Measurements from ENCODE around the gene CHL1.

DNA sequence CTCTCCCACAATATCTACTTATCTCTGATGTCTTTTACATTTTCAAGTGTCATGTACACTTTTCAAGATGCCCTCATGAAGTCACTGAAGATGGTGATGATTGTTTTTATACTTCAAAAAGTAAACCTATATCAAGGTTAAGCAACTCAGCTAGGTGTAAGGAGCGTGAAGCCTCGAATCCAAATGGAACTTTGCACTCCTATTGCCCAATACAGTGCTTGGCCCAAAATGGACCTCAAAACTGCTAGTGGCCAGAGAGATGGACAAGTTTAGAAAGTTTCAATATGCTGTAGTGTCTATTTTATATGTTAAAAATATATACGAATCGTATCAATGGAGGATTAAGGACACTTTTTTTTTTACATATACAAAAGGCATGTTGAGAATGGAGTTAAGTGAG, 167.7 kb downstream of the CHL1 start:
- TF ChIP-seq, protein P1, sequence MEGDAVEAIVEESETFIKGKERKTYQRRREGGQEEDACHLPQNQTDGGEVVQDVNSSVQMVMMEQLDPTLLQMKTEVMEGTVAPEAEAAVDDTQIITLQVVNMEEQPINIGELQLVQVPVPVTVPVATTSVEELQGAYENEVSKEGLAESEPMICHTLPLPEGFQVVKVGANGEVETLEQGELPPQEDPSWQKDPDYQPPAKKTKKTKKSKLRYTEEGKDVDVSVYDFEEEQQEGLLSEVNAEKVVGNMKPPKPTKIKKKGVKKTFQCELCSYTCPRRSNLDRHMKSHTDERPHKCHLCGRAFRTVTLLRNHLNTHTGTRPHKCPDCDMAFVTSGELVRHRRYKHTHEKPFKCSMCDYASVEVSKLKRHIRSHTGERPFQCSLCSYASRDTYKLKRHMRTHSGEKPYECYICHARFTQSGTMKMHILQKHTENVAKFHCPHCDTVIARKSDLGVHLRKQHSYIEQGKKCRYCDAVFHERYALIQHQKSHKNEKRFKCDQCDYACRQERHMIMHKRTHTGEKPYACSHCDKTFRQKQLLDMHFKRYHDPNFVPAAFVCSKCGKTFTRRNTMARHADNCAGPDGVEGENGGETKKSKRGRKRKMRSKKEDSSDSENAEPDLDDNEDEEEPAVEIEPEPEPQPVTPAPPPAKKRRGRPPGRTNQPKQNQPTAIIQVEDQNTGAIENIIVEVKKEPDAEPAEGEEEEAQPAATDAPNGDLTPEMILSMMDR (IDR thresholded peaks at IDR 0.05): no peak
- TF ChIP-seq, protein P2, sequence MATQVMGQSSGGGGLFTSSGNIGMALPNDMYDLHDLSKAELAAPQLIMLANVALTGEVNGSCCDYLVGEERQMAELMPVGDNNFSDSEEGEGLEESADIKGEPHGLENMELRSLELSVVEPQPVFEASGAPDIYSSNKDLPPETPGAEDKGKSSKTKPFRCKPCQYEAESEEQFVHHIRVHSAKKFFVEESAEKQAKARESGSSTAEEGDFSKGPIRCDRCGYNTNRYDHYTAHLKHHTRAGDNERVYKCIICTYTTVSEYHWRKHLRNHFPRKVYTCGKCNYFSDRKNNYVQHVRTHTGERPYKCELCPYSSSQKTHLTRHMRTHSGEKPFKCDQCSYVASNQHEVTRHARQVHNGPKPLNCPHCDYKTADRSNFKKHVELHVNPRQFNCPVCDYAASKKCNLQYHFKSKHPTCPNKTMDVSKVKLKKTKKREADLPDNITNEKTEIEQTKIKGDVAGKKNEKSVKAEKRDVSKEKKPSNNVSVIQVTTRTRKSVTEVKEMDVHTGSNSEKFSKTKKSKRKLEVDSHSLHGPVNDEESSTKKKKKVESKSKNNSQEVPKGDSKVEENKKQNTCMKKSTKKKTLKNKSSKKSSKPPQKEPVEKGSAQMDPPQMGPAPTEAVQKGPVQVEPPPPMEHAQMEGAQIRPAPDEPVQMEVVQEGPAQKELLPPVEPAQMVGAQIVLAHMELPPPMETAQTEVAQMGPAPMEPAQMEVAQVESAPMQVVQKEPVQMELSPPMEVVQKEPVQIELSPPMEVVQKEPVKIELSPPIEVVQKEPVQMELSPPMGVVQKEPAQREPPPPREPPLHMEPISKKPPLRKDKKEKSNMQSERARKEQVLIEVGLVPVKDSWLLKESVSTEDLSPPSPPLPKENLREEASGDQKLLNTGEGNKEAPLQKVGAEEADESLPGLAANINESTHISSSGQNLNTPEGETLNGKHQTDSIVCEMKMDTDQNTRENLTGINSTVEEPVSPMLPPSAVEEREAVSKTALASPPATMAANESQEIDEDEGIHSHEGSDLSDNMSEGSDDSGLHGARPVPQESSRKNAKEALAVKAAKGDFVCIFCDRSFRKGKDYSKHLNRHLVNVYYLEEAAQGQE (IDR thresholded peaks at IDR 0.05): no peak

All from A549 (cell line).